H54 (cell line): ENCODE results near the gene HSPBAP1.
"Not testable (repeated sequence)": the region's sequence is repeated elsewhere in the genome, so short reads cannot be mapped to it uniquely, and the experiment has no call there.

Experiments
- DNase-seq: peaks from one replicate; pipeline ENCODE4 v3.0.0; 2011; ENCODE audit warnings: low spot score, mixed read lengths; ENCODE audit not compliant: insufficient read length
- FAIRE-seq: peaks from 3 replicates; lab custom pipeline; 2011; peaks lifted over from hg19 to GRCh38; lab: Jason Lieb, UNC
- POLR2A ChIP-seq: IDR thresholded peaks from 2 replicates; pipeline ENCODE4 v1.6.1; 2011; ENCODE audit warnings: low read depth, mild to moderate bottlenecking, low read length

HSPBAP1 gene

GRCh38 chr3:122772827-122773226 lies 20.8 kb downstream of the HSPBAP1 start:
- FAIRE-seq (no peak), DNase-seq (no peak)
- no peak for TF ChIP-seq POLR2A

DNA sequence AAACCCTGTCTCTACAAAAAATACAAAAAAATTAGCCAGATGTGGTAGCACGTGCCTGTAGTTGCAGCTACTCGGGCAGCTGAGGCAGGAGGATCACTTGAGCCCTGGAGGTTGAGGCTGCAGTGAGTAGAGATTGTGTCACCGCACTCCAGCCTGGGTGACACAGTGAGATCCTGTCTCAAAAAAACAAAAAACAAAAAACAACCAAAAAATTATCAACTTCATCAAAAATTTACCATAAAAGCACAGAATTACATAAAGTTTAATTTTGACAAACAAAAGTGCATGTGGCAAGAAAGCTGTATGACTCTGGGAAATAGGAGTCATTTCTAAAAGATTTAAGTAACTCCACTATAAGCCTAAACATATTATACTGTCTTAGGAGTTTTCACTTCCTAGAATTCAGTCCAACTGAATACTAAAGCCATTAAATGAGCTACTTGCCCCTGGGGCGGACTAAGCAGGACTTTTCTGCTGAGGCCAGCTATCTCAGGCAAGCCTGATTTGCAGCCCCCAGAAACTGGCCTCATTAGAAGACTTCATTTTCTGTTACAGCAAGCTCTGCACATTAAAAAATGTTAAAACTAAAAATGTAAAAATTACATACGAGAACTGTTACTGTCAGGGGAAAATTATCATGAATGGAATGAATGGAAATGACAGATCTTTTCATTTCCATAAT lies 23.0 kb downstream of the HSPBAP1 start:
- no peak for TF ChIP-seq POLR2A
- DNase-seq: no peak
- FAIRE-seq: no peak

DNA sequence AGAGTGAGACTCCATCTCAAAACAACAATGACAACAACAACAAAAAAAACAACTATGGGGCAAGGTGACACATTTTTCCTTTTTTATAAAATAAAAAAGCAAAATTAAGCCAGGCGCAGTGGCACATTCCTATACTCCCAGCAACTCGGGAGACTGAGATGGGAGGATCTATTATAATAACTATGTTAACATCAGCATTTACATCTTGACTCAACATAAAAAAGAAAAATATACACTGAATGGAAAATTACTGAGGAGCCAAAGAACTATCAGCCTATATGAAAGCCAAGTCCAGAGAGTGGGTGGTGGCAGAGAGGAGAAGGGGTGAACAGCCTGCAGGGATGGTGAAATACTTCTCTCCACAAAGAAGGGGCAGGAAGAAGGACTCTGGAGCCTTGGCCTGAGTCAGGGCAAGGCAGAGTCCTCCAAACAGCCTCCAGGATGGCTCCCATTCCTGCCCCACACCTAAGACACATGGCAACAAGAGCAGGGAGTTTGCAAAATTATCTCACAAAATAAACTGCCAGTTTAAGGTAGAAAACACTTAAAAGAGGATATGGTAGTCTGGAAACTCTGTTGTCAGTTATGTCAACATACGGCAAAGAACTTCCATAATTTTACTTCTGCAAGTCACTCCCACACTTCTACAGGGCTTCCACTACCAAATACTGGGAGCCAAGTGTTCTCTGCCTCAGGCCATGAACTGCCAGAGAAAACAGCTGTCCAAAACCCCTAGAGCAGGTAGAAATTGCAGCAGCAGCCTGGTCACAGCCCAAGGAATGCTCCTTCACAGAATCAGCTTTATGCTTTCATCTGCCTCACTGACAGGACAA lies 25.9 kb downstream of the HSPBAP1 start:
- no peak for FAIRE-seq
- TF ChIP-seq POLR2A: no peak
- DNase-seq: no peak

DNA sequence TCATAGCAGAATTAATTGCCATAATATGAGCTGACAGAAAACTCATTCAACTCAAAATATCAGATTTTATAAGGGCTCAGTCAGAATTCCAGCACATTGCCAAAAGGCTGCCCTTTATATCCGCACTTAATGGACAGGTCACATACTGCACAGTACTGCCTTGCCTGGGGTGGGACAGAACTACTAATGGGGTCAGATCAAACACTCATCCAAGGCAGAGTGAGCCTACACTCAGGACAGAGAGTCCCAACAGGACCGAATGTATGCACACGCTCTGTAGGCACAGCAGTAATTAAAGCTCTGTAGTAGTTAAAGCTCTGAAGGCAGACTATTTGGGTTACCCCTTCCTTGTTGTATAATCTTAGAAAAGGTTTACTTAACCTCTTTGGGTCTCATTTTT lies 27.2 kb downstream of the HSPBAP1 start:
- DNase-seq: no peak
- no peak for FAIRE-seq
- no peak for TF ChIP-seq POLR2A

- TF ChIP-seq POLR2A: no peak
- DNase-seq (no peak), FAIRE-seq (peak; percentile 41)
These were observed 33.0 kb downstream of the HSPBAP1 start for GRCh38 chr3:122760453-122761271.

- DNase-seq: no peak
- no peak for FAIRE-seq
- TF ChIP-seq POLR2A: no peak
These were observed 34.6 kb downstream of the HSPBAP1 start for GRCh38 chr3:122758877-122759560.

DNA sequence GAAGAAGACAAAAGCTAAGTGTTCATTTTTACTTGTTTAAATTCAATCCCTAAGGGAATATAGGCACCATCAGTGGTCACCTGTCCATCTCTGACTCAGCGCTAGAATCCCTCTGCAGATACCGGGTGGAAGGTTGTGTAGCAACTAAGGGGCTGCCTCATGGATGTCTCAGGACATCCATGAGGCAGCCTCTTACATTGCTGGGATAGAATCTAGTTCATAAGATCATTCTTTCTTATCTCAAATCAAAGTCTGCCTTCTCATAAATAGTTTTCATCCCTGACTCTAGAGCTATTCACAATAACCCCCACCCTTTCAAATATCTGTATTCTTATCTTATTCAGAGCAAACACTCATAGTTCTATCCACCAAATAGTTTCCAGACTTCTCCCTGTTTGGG lies 38.1 kb downstream of the HSPBAP1 start:
- FAIRE-seq (no peak), DNase-seq (no peak)
- TF ChIP-seq POLR2A: no peak

GRCh38 chr3:122754929-122755328 lies 38.7 kb downstream of the HSPBAP1 start:
- FAIRE-seq (peak; percentile 79), DNase-seq (peak; percentile 47)
- TF ChIP-seq POLR2A: no peak

DNA sequence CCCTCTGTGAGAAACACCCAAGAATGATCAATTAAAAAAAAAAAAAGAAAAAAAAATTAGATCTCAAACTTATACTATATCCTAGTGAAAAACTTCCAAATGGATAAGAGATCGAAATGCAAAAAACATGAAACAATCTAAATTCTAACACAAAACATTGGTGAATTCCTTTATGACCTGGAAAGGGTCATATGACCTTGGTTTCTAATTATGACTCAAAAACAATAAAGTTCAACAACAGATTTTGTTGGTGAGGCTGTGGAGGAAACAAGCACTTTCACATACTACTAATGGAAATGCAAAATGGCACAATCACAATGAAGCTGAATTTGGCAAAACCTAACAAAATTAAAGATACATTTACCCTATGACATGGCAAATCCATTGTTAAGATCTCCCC lies 45.3 kb downstream of the HSPBAP1 start:
- TF ChIP-seq POLR2A: no peak
- FAIRE-seq: no peak

GRCh38 chr3:122747295-122747694 lies 46.3 kb downstream of the HSPBAP1 start:
- FAIRE-seq: not testable (repeated sequence)

More for the DNA sequence above, 45.3 kb downstream of the HSPBAP1 start:
- no peak for DNase-seq

DNA sequence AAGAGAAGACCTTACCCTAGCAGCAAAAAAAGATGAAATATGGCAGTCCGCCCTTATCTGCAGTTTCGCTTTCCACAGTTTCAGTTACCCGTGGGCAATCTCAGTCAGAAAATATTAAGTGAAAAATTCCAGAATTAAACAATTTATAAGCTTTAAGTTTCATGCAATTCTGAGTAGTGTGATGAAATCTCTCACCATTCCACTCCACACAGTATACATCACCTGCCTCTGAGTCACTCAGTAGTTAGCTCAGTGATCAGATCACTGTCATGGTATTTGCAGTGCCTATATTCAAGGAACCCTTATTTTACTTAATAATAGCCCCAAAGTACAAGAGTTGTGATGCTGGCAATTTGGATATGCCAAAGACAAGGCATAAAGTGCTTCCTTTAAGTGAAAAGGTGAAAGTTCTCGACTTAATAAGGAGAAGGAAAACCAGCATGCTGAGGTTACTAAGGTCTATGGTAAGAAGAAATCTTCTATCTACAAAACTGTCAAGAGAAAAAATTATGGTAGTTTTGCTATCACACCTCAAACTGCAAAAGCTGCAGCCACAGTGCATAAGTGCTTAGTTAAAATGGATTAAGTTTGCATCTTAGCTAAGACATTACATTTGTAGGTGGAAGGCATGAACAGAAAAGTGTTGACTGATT lies 48.1 kb downstream of the HSPBAP1 start:
- FAIRE-seq (peak; percentile 86), DNase-seq (no peak)
- no peak for TF ChIP-seq POLR2A

More at GRCh38 chr3:122747295-122747694, 46.3 kb downstream of the HSPBAP1 start:
- DNase-seq: not testable (repeated sequence)

- no peak for TF ChIP-seq POLR2A
- FAIRE-seq: no peak
- no peak for DNase-seq
These were observed 50.0 kb downstream of the HSPBAP1 start for GRCh38 chr3:122743581-122744120.

DNA sequence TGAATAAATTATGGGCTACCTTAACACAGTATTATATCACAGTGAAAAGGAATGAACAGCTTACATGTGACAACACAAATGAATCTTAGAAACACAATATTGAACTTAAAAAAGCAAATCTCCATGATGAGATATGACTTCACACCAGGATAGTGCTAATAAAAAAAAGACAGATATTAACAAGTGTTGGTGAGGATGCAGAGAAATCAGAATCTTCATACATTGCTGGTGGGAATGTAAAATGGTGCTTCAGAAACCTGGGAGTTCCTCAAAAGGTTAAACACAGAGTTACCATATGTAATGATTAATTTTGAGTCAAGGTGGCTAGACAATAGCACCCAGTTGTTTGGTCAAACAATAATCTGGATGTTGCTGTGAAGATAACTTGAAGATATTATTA lies 51.4 kb downstream of the HSPBAP1 start:
- TF ChIP-seq POLR2A: no peak
- FAIRE-seq (no peak), DNase-seq (no peak)
